GM21825 (cell line): ENCODE data around the gene SRGAP3.

ENCODE experiments used
- ATAC-seq: cut with Tn5 transposase; IDR thresholded peaks from one replicate; pipeline ENCODE4 v1.9.1; 2021; ENCODE audit warnings: mild to moderate bottlenecking, moderate library complexity; ENCODE audit not compliant: unreplicated experiment

SRGAP3 gene

GRCh38 chr3:9121366-9122001 is 128.0 kb downstream of the SRGAP3 start:
- no peak for ATAC-seq

GRCh38 chr3:9119331-9119730 is 130.1 kb downstream of the SRGAP3 start:
- ATAC-seq: no peak

DNA sequence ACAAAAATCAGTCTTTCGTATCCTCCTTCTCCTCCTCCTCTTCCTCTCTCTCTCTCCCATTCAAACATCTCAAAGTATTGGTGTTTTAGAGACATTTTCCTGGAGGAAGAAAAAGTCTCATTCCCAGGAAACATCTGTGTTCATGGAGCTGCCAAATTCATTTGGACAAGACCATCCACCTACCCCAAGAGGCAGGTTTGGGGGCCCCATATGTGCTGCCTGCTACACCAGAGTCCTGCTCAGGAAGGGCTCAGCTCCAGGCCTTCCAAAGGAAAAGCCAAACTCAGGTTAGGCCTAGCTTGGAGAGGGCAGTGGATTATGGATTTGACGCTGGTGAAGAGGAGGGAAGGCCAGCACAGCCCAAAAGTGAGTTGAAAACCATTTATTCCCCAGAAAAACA is 131.2 kb downstream of the SRGAP3 start:
- no peak for ATAC-seq

GRCh38 chr3:9117220-9117619 is 132.2 kb downstream of the SRGAP3 start:
- no peak for ATAC-seq

DNA sequence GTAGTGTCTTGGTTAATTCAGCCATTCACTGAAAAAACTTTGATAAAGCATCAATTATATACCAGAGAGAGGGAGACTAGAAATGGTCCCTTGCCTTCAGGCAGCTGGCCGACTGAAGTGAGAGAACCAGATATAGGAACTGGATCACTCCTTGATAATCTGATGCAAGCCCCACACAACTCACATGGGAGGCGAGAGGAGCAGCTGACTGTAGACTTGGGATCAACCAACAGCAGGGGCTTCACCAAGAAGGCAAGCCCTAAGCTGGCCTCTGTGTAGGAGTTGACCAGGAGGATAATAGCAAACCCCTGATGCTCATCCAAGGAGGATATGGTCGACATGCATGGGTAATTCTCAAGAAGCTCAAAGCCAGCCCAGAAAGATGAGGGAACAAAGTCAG is 133.1 kb downstream of the SRGAP3 start:
- no peak for ATAC-seq

GRCh38 chr3:9115336-9115735 is 134.1 kb downstream of the SRGAP3 start:
- no peak for ATAC-seq

- ATAC-seq: no peak
These were observed 136.4 kb downstream of the SRGAP3 start for GRCh38 chr3:9113040-9113439.

GRCh38 chr3:9111866-9112265 is 137.6 kb downstream of the SRGAP3 start:
- no peak for ATAC-seq

GRCh38 chr3:9111417-9111816 is 138.0 kb downstream of the SRGAP3 start:
- ATAC-seq: no peak

DNA sequence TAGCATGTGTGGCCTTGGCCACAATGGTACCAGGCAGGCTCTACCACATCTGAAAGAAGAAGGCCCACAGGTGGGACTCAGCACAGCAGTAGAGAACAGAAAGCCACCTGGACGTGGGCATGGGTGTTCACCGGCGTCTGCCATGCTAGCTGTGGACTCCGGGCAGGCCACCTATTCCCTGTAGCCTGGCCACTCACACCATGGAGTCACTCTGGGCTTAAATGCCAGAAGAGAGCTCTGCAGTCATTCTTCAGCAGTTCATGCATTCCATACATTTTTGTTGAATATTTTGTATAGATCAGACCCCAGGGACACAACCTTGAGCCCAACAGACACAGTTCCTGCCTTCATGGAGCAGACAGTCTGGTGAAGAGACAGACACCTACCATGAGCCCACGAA is 138.6 kb downstream of the SRGAP3 start:
- ATAC-seq: no peak

DNA sequence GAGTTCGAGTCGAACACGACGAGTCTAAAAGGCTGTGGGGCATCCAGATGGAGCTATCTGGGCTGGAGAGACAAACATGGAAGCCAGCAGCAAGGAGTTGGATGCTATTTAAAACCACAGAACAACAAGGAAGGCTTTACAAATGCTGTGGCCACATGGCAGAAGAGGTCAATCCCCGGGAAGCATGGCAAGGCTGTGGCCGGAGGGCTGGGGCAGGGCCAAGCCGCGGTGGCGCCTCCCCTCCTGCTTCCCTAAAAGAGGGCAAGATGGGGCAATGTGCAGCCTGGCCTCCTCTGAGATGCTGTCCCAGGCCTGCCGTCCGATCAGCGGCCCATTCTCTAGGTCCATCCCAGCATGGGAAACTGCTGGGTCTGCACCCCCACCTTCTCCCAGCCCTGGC is 139.1 kb downstream of the SRGAP3 start:
- ATAC-seq: no peak

DNA sequence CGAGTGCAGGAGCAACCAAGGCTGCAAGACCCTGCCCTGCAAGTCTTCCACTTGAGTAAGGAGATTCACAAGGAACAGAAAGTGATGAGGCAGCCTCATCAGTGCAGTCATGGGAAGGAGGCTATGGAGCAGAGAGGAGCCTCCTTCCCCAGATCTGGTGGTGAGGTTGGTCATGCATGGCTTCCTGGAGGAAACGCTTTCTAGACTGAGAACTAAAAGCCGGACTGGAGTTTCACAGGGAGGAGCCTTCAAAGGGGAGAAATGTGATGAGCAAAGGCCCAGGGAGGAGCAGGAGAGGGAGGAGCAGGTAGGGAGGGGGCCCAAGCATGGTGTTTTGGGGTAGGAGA is 139.9 kb downstream of the SRGAP3 start:
- no peak for ATAC-seq

- no peak for ATAC-seq
These were observed 140.4 kb downstream of the SRGAP3 start for GRCh38 chr3:9108876-9109567.

DNA sequence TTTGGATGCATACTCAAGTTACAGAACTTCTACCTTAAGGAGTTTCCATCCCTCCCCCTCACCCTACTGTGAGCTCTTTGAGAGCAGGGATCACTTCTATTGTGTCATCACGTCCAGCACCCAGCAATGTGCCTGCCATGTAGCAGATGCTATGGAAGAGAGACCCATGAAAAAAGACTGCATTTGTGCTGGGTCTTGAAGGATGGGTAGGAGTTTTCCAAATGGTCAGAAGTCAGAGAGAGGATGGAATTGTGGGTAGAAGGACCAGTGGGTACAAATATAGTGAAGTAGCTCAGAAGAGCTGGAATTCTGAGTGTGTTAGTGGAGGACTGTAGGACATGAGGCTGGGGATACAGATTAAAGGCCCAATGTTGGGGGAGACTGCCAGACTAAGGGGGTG is 141.7 kb downstream of the SRGAP3 start:
- ATAC-seq: no peak

- no peak for ATAC-seq
These were observed 144.0 kb downstream of the SRGAP3 start for GRCh38 chr3:9105421-9105820.

DNA sequence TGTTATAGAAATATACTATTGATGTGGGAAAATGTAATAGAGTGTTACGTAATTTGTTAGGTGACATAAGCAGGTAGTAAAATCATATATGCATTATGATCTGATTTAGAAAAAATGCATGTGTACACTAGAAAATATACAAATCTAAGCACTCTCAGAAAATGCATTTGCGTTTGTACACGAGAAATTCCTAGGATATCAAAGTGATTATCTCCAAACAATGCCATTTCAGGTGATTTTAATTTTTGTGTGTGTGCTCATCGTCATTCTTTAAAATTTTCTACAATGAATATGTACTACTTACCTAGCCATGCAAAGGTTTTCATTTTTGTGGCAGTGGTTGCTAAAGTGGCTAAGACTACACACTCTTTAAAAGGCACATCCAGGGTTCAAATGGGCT is 145.3 kb downstream of the SRGAP3 start:
- no peak for ATAC-seq

GRCh38 chr3:9102240-9102981 is 147.0 kb downstream of the SRGAP3 start:
- ATAC-seq: no peak

DNA sequence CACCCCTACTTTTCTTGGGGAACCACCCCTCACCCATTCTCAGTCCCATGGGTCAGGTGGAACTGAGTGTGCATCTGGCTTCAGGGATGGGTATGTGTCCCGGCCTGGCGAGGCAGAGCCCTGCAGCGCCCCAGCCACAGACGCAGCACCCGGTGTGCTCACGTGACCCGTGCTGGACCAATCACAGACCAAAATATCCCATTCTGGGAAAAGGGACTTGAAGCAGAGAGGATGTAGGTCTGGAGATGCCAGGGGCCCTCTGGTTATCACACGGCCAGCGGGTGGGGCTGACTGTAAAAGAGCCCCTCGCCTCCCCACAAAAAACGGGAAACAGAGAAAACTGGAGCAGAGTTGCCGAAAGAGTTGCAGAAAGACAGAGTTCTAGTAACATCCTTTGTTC is 148.2 kb downstream of the SRGAP3 start:
- no peak for ATAC-seq

DNA sequence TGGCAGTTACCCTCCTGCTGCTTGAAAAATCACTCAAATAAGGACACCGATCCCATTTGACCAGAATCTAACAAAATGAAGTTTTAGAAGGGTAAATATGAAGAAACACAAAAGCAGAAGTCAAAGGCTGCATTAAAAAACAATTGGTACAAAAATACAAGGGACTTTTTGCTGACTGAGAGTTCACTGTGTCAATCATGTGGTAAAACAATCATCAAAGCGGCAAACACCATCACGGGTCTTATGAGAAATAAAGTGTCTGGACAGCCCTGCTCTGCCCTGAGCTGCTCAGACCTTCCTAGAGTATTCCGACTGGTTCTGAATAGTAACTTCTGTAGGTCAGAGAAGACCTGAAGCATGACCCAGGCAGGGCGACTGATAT is 148.9 kb downstream of the SRGAP3 start:
- ATAC-seq: no peak

- no peak for ATAC-seq
These were observed 149.5 kb downstream of the SRGAP3 start for GRCh38 chr3:9099702-9100512.
